ENCODE measurements around the gene SAMD1. TPM values are rescaled to one million over a fixed set of nuclear protein-coding genes. Genes with fewer than 3 reads are reported as not detected.

The SAMD1 gene
- total and polyA plus RNA-seq, 9 of the 15 experiments (the other 6 are each of a cell fraction or from before 2014, with no cell fraction given), result 2.9 to 96.0 (median 43.5) TPM

- no peak for TF ChIP-seq ZNF184 (CRISPR knock-in tag; IDR thresholded peaks at IDR 0.05)
- no peak for TF ChIP-seq CBX8 (IDR thresholded peaks at IDR 0.05; ENCODE audit: borderline replicate concordance, extremely low read depth, low read depth, low read length, poor library complexity, severe bottlenecking)
- no peak for TF ChIP-seq DLX4 (CRISPR knock-in tag; IDR thresholded peaks at IDR 0.05)
- TF ChIP-seq DDX20 (tag; IDR thresholded peaks at IDR 0.05; ENCODE audit: low read depth), result no peak
- TF ChIP-seq ZNF589 (CRISPR knock-in tag; IDR thresholded peaks at IDR 0.05; ENCODE audit: low read depth), result 0 out of 2 replicates have a peak, but pooled peaks have one; percentile 20
- peak; percentile 43; the same call in 1 of the 2 replicates for TF ChIP-seq KLF1 (tag; IDR thresholded peaks at IDR 0.05)
- no peak for TF ChIP-seq IRF2 (CRISPR knock-in tag; IDR thresholded peaks at IDR 0.05)
- no peak for TF ChIP-seq NR0B1 (IDR thresholded peaks at IDR 0.05; ENCODE audit: partially characterized antibody)
- TF ChIP-seq SP2 (IDR thresholded peaks at IDR 0.05; ENCODE audit: extremely low read depth, low read depth, low read length, poor library complexity, severe bottlenecking), result no peak
- TF ChIP-seq STAT5A (IDR thresholded peaks at IDR 0.05; ENCODE audit: borderline replicate concordance, low read length), result no peak
- TF ChIP-seq ESRRA (IDR thresholded peaks at IDR 0.05; ENCODE audit: borderline replicate concordance, low read depth), result no peak
- TF ChIP-seq ZNF23 (CRISPR knock-in tag; IDR thresholded peaks at IDR 0.05), result no peak
- 0 out of 2 replicates have a peak, but pooled peaks have one; percentile 53 for TF ChIP-seq RUNX1 (IDR thresholded peaks at IDR 0.05; ENCODE audit: low read depth)
- TF ChIP-seq HES1 (IDR thresholded peaks at IDR 0.05; ENCODE audit: low read depth), result no peak
- TF ChIP-seq, protein P1, sequence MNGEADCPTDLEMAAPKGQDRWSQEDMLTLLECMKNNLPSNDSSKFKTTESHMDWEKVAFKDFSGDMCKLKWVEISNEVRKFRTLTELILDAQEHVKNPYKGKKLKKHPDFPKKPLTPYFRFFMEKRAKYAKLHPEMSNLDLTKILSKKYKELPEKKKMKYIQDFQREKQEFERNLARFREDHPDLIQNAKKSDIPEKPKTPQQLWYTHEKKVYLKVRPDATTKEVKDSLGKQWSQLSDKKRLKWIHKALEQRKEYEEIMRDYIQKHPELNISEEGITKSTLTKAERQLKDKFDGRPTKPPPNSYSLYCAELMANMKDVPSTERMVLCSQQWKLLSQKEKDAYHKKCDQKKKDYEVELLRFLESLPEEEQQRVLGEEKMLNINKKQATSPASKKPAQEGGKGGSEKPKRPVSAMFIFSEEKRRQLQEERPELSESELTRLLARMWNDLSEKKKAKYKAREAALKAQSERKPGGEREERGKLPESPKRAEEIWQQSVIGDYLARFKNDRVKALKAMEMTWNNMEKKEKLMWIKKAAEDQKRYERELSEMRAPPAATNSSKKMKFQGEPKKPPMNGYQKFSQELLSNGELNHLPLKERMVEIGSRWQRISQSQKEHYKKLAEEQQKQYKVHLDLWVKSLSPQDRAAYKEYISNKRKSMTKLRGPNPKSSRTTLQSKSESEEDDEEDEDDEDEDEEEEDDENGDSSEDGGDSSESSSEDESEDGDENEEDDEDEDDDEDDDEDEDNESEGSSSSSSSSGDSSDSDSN (IDR thresholded peaks at IDR 0.05; ENCODE audit: borderline replicate concordance in 1 of 2, low read depth in 2 of 2, low read length in 2 of 2), result no peak
- no peak for TF ChIP-seq GTF2F1 (IDR thresholded peaks at IDR 0.05; ENCODE audit: low read depth, low read length)
- TF ChIP-seq, protein P2, sequence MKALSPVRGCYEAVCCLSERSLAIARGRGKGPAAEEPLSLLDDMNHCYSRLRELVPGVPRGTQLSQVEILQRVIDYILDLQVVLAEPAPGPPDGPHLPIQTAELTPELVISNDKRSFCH (CRISPR knock-in tag; IDR thresholded peaks at IDR 0.05), result no peak
- TF ChIP-seq, protein P2 (tag; IDR thresholded peaks at IDR 0.05), result 0 out of 2 replicates have a peak, but pooled peaks have one; percentile 52
- peak; percentile 20; the same call in 1 of the 2 replicates for TF ChIP-seq MYC (IDR thresholded peaks at IDR 0.05; ENCODE audit: low read depth, low read length)
- TF ChIP-seq MYC (CRISPR knock-in tag; IDR thresholded peaks at IDR 0.05; ENCODE audit: borderline replicate concordance, low read depth), result no peak
- no peak for TF ChIP-seq CBX1 (IDR thresholded peaks at IDR 0.05; ENCODE audit: low read depth)
- no peak for TF ChIP-seq ZNF124 (CRISPR knock-in tag; IDR thresholded peaks at IDR 0.05)
Measured at GRCh38 chr19:14118165-14119051, 27.9 kb upstream of the SAMD1 start (continued).
